SH-SY5Y (cell line): ENCODE results near the gene VSTM2L.

Source experiments
- GATA2 ChIP-seq: IDR thresholded peaks from 2 replicates; pipeline ENCODE4 v1.6.1; 2011; ENCODE audit warnings: mild to moderate bottlenecking, low read depth, low read length
- GATA3 ChIP-seq: IDR thresholded peaks from 2 replicates; pipeline ENCODE4 v1.6.1; 2011; ENCODE audit warnings: low read depth, mild to moderate bottlenecking, low read length, moderate library complexity

VSTM2L gene

DNA sequence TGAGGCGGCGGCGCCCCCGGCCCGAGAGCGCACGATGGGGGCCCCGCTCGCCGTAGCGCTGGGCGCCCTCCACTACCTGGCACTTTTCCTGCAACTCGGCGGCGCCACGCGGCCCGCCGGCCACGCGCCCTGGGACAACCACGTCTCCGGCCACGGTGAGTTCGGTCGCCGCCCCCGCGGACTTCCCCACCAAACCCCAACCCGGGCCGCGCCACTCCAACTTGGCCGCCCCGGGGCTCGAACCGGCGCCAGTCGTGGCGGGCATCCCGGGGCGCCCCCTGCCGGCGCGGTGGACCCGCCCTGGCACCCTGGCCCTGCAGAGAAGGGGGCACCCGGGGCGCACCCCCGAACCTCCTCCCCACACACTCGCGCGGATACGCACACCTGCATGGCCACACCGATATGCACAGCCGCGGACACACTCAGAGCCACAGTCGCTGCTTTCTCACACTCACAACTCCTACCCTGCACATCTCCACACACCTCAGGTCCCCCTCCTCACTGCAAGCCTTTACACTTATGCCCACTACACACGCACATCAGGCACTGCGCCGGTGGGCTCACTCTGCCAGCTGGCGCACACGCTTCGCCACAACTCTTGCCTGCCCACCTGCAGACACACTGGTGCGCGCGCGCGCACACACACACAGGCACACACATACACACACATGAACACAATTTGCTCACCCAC, 535 bp downstream of the VSTM2L start:
- TF ChIP-seq GATA3 = no peak
- TF ChIP-seq GATA2 = no peak

DNA sequence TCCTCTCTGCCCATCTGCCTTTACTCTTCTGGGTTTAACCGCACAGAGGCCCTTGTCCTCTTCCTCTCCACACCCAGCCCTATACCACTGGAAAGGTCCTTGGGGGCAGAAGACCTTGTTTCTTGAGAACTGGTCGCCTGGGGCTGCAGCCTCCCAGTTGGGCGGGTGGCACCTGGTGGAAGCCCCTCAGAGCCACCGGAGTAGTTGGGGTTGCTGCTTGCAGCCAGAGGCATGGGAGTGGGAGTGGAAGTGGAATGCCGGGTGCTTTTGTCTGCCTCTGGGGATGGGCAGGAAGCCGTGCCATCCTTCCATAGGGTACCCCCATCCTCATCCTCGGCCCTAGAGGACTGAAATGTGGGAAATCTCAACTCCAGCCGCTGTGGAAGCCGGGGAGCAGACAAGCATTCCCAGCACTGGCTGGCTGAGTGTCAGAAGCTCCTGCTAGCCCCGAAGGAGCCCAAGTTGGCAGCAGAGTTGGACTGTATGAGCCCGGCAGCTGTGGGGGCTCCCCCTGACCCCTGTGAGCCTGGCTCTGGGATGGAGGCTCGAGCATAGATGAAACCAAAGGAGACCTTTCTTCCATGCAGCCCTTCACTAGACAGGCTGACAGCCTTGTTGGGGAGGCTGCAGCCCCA, 1.2 kb downstream of the VSTM2L start:
- no peak for TF ChIP-seq GATA2
- TF ChIP-seq GATA3 = no peak

DNA sequence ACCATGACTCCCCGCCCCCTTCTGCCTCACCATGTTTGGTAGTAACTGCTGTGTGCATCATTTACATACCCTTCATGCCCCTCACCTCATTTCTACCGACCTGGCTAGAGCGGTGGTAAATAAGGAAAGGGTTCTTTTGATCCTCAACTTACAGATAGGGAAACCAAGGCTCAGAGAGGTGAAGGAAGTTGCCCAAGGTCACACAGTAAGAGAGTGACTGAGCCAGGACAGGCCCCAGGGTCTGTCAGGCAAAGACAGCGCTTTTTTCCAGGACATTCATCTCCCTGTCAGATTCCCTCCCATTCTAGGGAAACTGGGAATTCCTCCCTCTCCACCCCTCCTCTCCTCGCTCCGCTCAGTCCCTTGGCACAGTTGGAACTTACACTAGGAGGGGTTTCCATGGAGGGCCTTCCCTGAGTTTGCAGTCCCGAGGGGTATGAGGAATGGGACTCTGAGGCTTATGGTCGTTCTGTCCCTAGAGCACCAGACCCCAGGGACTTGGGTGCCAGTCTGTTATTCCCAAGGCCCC, 2.0 kb downstream of the VSTM2L start:
- no peak for TF ChIP-seq GATA3
- no peak for TF ChIP-seq GATA2

DNA sequence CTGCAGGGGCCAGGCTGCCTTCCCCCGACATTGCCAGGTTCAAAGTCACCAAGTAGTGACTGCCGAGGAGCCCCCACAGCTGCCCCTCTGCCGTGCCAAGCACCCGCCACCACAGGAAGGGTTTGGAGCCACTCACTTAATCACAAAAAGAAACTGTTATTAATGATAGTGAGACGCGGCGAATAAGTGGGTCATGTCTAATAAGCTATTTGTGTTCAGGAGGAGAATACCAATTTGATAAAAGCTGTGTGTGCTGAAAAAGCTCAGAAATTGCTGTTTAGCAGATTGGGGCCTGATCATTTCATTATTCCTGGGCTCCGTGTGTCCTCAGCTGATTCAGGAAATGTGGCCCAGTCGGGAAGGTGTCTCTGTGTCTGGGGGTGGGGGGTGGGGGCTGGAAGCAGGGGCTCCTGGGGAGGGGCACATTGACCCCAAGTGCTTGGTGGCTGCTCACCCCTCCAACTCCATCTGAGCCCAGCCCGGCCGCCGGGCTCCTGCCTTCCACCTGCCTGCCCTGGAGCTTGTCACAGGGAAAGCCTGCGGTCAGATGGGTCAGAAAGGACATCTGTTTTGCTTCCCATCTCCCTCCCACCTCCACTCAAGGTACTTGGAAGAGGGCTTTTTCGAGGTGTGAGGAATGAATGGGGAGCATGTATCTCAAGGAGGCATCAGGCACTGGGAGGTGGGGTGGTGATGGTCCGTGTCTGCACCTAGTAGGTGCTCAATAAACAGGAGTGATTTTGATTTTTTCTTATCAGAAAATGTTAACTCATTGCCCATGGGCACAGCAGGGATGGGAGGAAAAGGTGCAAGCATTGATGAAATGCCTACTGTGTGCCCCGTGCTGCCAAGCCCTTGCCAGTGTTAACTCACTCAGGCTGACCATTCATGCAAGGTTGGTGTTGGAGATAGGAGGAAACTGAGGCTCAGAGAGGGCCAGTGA, 3.0 kb downstream of the VSTM2L start:
- TF ChIP-seq GATA2 = no peak
- no peak for TF ChIP-seq GATA3

DNA sequence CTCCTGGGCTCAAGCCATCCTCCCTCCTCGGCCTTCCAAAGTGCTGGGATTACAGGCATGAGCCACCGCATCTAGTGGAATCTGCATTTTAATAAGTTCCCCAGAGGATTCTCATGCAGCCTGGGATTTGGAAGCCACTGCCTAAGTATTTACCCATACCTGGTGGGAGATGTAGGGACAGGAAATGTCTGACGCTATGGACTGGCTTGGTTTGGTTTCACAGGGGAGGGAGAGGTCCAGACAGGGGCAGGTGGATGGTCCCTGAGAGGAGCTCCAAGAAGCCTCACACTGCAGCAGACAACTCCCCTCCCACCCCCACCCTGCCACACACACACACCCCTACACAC, 4.4 kb downstream of the VSTM2L start:
- TF ChIP-seq GATA3 (no peak), GATA2 (no peak)

DNA sequence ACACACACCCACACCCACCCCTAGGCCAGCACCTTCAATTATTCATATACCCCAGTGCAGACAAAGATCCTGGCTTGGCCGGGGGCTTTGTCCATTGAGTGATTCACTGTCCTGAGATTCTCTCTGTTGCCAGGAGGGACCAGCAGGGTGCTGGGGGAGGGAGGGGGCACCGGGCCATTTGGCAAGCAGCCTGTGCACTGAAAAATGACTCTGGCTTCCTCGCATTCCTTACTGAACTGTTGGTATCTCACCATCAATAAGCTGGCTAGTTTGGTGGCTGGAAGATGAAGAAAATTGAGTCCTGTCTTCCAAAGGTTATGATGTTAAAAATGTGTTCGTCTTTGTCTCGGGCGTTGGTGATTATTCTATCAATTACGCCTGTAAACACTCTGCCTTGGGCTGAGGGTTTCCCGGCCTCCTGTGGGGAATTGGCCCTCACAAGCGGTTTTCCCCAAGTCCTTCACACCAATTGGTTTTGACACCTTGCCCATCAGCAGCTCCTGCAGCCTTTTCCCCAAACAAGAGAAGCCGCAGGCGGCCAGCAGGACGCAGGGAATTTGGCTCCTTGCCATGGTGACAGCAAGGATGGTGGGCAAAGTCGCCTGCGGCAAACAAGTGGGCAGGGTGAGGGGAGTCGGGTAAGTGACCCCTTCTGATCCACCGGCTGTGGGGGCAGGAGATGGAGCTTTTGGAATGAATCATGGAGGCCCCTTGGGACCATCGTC, 4.9 kb downstream of the VSTM2L start:
- TF ChIP-seq GATA2 (0 out of 2 replicates have a peak, but pooled peaks have one; percentile 57), GATA3 (no peak)

DNA sequence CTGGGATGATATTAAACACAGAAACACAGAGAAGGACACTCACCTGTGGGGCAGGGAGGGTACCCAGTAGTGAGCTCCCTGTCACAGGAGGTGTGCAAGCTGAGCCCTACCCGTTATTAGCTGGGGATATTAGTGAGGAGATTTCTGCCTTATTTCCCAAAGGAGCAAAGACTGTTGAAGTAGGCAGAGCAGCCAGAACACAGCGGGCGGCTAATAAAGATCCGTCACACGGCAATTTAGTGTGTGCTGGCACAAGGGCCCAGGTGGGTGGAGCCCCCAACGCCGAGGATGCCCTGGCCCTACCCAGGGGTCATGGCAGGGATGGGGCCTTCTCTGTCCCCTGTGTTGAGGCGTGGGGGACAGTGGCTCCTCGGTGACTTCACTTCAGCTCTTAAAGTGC, 8.3 kb downstream of the VSTM2L start:
- TF ChIP-seq GATA3 (no peak), GATA2 (no peak)

DNA sequence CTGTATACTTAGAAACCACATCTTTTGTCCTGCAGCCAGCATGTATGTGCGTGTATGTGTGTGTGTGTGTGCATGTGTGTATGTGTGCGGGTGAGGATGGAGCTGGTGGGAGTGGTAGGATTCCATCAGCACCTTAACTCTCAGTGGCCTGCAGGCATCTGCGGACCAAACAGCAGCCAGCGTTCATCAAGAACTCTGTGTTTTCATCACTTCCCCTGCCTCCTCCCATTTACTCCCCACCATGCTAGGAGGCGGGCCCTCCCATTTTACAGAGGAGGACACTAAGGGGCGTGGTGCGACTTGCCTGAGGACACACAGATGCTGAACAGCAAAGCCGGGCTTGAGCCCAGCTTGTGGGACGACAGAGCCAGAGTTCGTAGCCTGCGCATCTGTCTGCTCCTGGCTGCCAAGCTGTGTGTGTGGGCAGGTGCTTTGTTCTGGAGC, 8.9 kb downstream of the VSTM2L start:
- TF ChIP-seq GATA3 = no peak
- no peak for TF ChIP-seq GATA2

DNA sequence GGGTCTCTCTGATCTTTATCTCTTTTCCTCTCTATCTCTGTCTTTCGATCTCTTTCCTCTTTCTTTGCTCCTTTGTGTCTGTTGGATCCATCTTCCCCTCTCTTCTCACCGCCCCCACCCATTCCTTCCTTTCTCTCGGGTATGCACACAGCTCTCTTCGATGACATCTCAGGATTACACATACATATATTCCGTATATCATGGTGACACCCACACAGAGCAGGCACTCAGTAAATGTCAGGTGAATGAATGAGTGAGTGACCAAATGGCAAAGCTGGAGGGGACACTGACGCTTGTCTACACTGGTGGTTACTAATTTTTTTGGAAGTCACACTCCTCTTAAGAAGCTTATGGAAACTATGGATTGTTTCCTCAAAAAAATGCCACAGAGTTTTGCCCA, 9.9 kb downstream of the VSTM2L start:
- no peak for TF ChIP-seq GATA3
- TF ChIP-seq GATA2 = peak; percentile 50

DNA sequence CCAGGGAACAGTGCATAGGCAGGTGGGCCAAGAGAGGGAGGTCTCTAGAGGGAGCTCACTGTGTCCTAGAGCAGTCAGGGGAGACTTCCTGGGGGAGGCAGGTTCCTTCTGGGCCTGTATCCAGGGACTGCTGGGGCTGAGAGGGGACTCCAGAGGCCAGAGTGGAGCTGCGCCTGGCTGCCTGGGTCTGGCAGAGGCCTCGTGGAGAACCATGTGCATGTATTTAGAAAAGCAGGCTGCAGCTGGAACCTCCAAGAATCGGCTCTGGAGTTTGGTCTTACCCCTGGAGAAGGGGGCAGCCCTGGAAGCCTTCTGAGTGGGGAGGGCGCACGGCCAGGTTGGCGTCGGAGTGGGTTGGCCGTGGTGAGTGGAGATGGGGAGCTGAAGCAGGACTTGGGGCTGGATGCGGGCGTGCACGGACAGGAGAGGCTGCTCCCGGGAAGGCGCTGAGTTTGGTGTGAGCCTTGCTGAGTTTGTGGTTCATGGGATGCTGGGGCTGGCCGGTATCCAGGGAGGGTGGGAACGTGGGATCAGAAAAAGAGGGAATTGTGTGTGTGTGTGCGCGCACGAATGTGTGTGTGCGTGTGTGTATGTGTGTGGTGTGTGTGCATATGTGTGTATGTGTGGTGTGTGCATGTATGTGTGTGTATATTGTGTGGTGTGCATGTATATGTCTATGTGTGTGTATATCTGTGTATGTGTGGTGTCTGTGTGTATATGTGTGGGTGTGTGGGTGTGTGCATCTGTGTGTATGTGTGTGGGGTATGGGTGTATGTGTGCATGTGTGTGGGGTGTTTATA, 10.8 kb downstream of the VSTM2L start:
- no peak for TF ChIP-seq GATA2
- no peak for TF ChIP-seq GATA3

DNA sequence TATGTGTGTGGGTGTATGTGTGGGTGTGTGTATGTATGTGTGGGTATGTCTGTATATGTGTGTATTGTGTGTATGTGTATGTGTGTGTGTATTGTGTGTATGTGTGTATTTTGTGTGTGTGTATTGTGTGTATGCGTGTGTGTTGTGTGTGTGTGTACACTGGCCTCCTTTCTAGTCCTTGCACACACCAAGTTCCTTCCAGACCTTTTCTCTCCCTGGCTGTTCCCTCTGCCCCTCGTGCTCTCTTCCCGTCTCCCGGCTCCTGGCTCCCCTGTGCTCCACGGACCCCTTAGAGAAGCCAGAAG, 11.4 kb downstream of the VSTM2L start:
- TF ChIP-seq GATA3 = no peak
- TF ChIP-seq GATA2 = no peak

DNA sequence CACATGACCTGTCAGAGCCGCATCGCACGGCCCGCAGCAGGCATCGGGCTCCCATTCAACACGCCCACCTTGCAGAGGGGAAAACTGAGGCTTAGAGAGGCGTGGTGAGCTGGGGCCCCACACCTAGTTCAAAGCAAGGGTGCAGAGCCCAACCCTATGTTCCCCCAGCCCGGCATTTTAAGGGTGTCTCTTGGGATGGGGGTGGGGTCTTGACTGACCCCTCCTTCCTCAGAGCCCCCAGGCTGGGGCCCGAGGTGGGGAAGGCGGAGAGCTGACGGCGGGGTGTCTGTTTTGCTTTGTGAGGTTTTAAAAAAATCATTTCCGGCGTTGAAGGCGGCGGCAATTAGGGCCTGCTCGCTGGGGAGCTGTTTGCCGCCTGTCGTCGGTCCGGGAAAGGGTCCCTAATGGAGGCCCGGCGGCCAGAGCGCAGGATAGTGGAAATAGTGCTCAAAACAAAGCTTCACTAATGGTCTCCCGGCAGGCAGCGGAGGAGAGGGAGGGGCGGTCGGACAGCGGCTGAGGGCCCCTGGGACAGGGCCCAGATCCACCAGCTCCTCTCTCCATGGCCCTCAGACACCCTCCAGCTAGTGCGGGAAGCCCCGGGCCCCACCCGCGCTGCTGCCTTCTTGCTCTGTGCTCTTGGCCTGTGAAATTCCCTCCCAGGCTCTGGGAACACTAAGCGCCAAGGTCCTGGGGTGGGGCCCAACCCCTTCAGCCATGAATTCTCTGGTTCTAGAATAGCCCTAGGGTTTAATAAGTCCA, 11.9 kb downstream of the VSTM2L start:
- TF ChIP-seq GATA3 (no peak), GATA2 (no peak)
